SU-DHL-6 (cell line): ENCODE measurements around the gene CCDC170.

ENCODE experiments used
- H2AFZ ChIP-seq: fragments of 200-600 bp; sonication (generic); 2 replicates; pipeline ENCODE4 v1.6.1; 2014; ENCODE audit warnings: low read depth, mild to moderate bottlenecking, moderate library complexity, mixed read lengths, antibody characterized with exemption, low read length; ENCODE audit not compliant: severe bottlenecking
- H3F3A ChIP-seq: fragments of 200-600 bp; shearing (Covaris generic); 2 replicates; pipeline ENCODE4 v1.6.0; 2016; ENCODE audit warnings: antibody characterized with exemption, mild to moderate bottlenecking; ENCODE audit not compliant: insufficient read depth
- H3K27ac ChIP-seq: fragments of 200-600 bp; sonication (generic); 2 replicates; pipeline ENCODE4 v1.5.1; 2016; ENCODE audit warnings: low read depth, mild to moderate bottlenecking, low read length, moderate library complexity, mixed read lengths
- H3K27me3 ChIP-seq: fragments of 200-600 bp; sonication (generic), shearing (Covaris generic); 2 replicates; pipeline ENCODE4 v1.6.0; 2014; ENCODE audit warnings: mild to moderate bottlenecking, low read length
- H3K36me3 ChIP-seq: fragments of 200-600 bp; sonication (generic); 2 replicates; pipeline ENCODE4 v1.6.1; 2014; ENCODE audit warnings: mild to moderate bottlenecking, low read length, mixed read lengths
- H3K4me2 ChIP-seq: fragments of 300-600, 200-600 bp; shearing (Covaris generic), sonication (generic); 2 replicates; pipeline ENCODE4 v1.6.0; 2014; ENCODE audit warnings: low read length, low read depth, mild to moderate bottlenecking; ENCODE audit not compliant: poor library complexity, severe bottlenecking
- H3K4me3 ChIP-seq: fragments of 200-600 bp; sonication (generic); 2 replicates; pipeline ENCODE4 v1.5.1; 2014; ENCODE audit warnings: antibody characterized with exemption, low read length, mild to moderate bottlenecking, mixed read lengths; ENCODE audit not compliant: insufficient read depth, poor library complexity, severe bottlenecking
- H3K79me2 ChIP-seq: fragments of 200-600 bp; sonication (generic); 2 replicates; pipeline ENCODE4 v1.6.1; 2014; ENCODE audit warnings: mild to moderate bottlenecking, low read length, moderate library complexity; ENCODE audit not compliant: insufficient read depth
- H3K9ac ChIP-seq: fragments of 200-600 bp; sonication (generic); 2 replicates; pipeline ENCODE4 v1.7.0; 2014; ENCODE audit warnings: mild to moderate bottlenecking, low read length
- H3K9me2 ChIP-seq: fragments of 200-600 bp; sonication (generic); replicated peaks from 2 replicates; pipeline ENCODE4 v1.6.1; 2014; ENCODE audit warnings: low read length; ENCODE audit not compliant: insufficient read depth
- H3K9me3 ChIP-seq: fragments of 200-600 bp; sonication (generic); 2 replicates; pipeline ENCODE4 v1.6.1; 2014; ENCODE audit warnings: low read length, mixed read lengths; ENCODE audit not compliant: insufficient read depth
- H4K20me1 ChIP-seq: fragments of 200-600 bp; sonication (generic); 2 replicates; pipeline ENCODE4 v1.6.1; 2014; ENCODE audit warnings: low read depth, mild to moderate bottlenecking, antibody characterized with exemption, low read length, moderate library complexity, mixed read lengths
- CTCF ChIP-seq: fragments of 200-600 bp; sonication (generic); IDR thresholded peaks from one replicate; pipeline ENCODE4 v1.5.1; 2017; ENCODE audit warnings: antibody characterized with exemption, mild to moderate bottlenecking, low read length, moderate library complexity; ENCODE audit not compliant: insufficient read depth, poor library complexity, severe bottlenecking
- EZH2phosphoT487 ChIP-seq: fragments of 200-600 bp; sonication (generic), shearing (Covaris generic); conservative IDR thresholded peaks from 2 replicates; pipeline ENCODE4 v1.6.1; 2018; ENCODE audit warnings: mild to moderate bottlenecking, antibody characterized with exemption, low read length, moderate library complexity, mixed read lengths

CCDC170 gene

GRCh38 chr6:151618717-151619116 is 124.9 kb downstream of the CCDC170 start:
- TF ChIP-seq EZH2phosphoT487: no peak
- no peak for TF ChIP-seq CTCF
- Histone ChIP-seq H3K4me2 (no peak overlapping the region), H2AFZ (no peak overlapping the region)

GRCh38 chr6:151620179-151620578 is 126.4 kb downstream of the CCDC170 start:
- Histone ChIP-seq H3K36me3 (no peaks in the 10 kb centered on the region), H3K79me2 (no peaks in the 10 kb centered on the region), H3K27me3 (no peaks in the 10 kb centered on the region), H3K4me3 (no peak overlapping the region), H3K27ac (no peak overlapping the region), H3K9me2 (no peaks in the 10 kb centered on the region), H4K20me1 (no peaks in the 10 kb centered on the region), H2AFZ (no peak overlapping the region), H3K4me2 (no peak overlapping the region), H3K9me3 (no peaks in the 10 kb centered on the region), H3F3A (no peaks in the 10 kb centered on the region), H3K9ac (no peak overlapping the region)
- no peak for TF ChIP-seq CTCF
- no peak for TF ChIP-seq EZH2phosphoT487

More at GRCh38 chr6:151618717-151619116, 124.9 kb downstream of the CCDC170 start:
- H3K4me3 ChIP-seq: no peak overlapping the region
- no peak overlapping the region for H3K9ac ChIP-seq
- H3K9me2 ChIP-seq: no peaks in the 10 kb centered on the region
- H3K27me3 ChIP-seq: no peaks in the 10 kb centered on the region
- H3K79me2 ChIP-seq: no peaks in the 10 kb centered on the region
- no peak overlapping the region for H3K27ac ChIP-seq
- no peaks in the 10 kb centered on the region for H3F3A ChIP-seq
- no peaks in the 10 kb centered on the region for H3K36me3 ChIP-seq
- no peaks in the 10 kb centered on the region for H3K9me3 ChIP-seq
- H4K20me1 ChIP-seq: no peaks in the 10 kb centered on the region

GRCh38 chr6:151624071-151624470 is 130.3 kb downstream of the CCDC170 start:
- TF ChIP-seq EZH2phosphoT487 (no peak), CTCF (no peak)
- no peaks in the 10 kb centered on the region for H3K9me2 ChIP-seq
- H3K27me3 ChIP-seq: no peaks in the 10 kb centered on the region
- H3K4me3 ChIP-seq: no peak overlapping the region
- no peaks in the 10 kb centered on the region for H3K79me2 ChIP-seq
- H3K9ac ChIP-seq: no peak overlapping the region
- H3K36me3 ChIP-seq: no peaks in the 10 kb centered on the region
- H3K9me3 ChIP-seq: no peaks in the 10 kb centered on the region
- no peak overlapping the region for H3K27ac ChIP-seq
- H3F3A ChIP-seq: no peaks in the 10 kb centered on the region
- H2AFZ ChIP-seq: no peak overlapping the region
- H4K20me1 ChIP-seq: no peaks in the 10 kb centered on the region
- no peak overlapping the region for H3K4me2 ChIP-seq
